ENCODE data around the gene PRSS56. TPM values are rescaled to one million over a fixed set of nuclear protein-coding genes. Genes with fewer than 3 reads are reported as not detected.

PRSS56 gene
- total and polyA plus RNA-seq, 8 donors, result 0.02 TPM; not detected in 7

DNA sequence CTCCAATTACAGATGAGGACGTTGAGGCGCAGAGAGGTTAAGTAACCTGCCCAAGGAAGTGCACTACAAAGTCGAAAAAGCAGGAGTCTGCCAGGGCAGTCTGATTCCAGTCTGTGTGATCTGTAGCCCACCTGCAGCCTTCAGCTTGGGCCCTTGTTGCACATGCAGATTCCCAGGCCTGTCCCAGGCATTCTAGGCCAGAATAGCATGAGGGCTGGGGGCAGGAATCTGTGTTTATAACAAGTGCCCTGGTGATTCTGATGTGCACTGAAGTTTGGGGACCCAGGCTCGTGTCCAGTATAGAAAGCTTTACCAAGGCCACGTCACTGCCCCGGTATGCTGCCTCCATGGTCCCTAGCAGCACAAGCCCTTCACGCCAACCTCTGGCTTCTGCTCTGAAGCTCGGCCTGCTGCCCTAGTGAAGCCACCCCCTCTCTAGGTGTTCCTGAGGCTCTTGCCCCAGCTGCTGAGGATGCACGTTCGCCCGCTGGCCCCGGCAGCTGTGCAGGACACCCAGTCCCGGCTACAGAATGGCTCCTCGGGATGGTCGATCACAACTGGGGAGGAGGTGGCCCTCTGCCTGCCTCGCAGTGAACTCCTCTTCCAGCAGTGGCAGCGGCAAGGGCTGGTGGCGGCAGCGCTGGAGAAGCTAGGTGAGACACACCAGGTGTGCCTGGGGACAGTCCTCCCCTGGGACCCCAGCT is 23.9 kb downstream of the PRSS56 start:
- WGBS, 2 donors, result 91 to 94% methylated on average over 19 of the region's 19 CpGs
- intact Hi-C loops (cut with DNase I), result no loop called here
- no peaks in the 10 kb centered on the region for H3K4me1 ChIP-seq
- H3K27me3 ChIP-seq, result no peaks in the 10 kb centered on the region
- ATAC-seq (no peak), FAIRE-seq (no peak), DNase-seq (peak in 1 of 6 donors; percentile 69)
- no peaks in the 10 kb centered on the region for H3K9me3 ChIP-seq
- no peak overlapping the region for H3K4me3 ChIP-seq
- H3K27ac ChIP-seq, result no peak overlapping the region
- no peaks in the 10 kb centered on the region for H3K36me3 ChIP-seq
- TF ChIP-seq, protein P1, sequence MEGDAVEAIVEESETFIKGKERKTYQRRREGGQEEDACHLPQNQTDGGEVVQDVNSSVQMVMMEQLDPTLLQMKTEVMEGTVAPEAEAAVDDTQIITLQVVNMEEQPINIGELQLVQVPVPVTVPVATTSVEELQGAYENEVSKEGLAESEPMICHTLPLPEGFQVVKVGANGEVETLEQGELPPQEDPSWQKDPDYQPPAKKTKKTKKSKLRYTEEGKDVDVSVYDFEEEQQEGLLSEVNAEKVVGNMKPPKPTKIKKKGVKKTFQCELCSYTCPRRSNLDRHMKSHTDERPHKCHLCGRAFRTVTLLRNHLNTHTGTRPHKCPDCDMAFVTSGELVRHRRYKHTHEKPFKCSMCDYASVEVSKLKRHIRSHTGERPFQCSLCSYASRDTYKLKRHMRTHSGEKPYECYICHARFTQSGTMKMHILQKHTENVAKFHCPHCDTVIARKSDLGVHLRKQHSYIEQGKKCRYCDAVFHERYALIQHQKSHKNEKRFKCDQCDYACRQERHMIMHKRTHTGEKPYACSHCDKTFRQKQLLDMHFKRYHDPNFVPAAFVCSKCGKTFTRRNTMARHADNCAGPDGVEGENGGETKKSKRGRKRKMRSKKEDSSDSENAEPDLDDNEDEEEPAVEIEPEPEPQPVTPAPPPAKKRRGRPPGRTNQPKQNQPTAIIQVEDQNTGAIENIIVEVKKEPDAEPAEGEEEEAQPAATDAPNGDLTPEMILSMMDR (IDR thresholded peaks at IDR 0.05), result no peak

DNA sequence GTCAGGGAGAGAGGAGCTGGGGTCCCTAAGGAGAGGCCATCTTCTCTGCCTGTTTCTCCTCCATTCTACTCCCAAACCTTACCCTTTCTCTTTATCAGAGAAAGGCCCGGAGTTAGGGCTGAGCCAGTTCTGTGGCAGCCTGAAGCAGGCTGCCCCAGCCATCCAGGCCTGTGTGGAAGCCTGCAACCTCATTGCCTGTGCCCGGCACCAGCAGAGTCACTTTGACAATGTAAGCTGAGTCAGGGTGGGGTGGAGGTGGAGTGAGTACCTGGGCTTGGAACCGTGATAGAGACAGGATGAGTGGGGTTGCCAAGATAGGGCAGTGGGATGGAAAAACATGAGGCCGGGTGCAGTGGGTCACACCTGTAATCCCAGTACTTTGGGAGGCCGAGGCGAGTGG is 24.5 kb downstream of the PRSS56 start:
- FAIRE-seq, result no peak
- WGBS, 2 donors, result 89 to 90% methylated on average over 6 of the region's 6 CpGs
- ATAC-seq, result no peak
- Histone ChIP-seq H3K27ac (no peak overlapping the region), H3K4me1 (peaks cover 0 to 4% (median 0%) of the 10 kb centered on the region in 3 donors), H3K27me3 (no peaks in the 10 kb centered on the region), H3K9me3 (no peaks in the 10 kb centered on the region), H3K36me3 (no peaks in the 10 kb centered on the region), H3K4me3 (no peak overlapping the region)
- peak in 1 of 6 donors; percentile 20 for DNase-seq
- TF ChIP-seq, protein P1 (IDR thresholded peaks at IDR 0.05), result no peak
- intact Hi-C loops (cut with DNase I), result no loop called here

DNA sequence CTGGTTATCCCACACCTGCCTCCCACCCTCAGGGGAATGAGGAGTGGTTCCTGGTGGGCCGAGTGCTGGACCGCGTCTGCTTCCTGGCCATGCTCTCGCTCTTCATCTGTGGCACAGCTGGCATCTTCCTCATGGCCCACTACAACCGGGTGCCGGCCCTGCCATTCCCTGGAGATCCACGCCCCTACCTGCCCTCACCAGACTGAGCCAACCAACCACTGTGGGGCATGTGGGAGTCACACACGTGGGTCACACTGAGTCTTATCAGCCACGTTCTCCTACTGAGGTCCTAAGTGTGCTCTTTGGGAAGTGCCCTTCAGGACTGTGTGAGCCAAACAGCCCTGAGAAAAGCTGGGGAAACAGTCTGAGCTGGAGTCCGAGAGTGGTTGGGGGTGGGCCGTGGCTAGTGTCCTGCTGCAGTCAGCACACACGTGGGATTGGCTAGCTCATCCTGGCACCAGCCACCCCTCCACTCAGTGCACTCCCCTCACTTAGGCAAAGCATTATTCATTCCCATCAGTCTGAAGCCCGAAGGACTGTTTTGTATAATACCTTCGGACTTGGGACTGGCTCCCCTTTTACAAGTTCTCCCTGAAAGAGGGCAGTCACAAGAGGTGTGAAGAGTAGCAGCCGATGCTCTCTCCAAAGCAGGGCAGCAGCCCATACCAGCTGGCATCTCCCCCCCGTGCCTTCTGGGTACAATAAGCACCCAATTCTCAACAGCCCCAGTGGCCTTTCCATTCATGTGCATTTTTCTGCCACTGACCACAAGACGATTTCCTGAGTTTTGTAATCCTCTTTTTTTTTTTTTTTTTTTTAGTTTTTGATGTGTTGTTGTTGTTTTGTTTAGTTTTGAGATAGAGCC is 25.6 kb downstream of the PRSS56 start:
- Histone ChIP-seq H3K36me3 (no peaks in the 10 kb centered on the region), H3K9me3 (no peaks in the 10 kb centered on the region), H3K4me3 (no peak overlapping the region), H3K27me3 (no peaks in the 10 kb centered on the region), H3K4me1 (peaks cover 0 to 5% (median 0%) of the 10 kb centered on the region in 3 donors), H3K27ac (no peak overlapping the region)
- FAIRE-seq (no peak), DNase-seq (peak in 1 of 6 donors; percentile 46), ATAC-seq (no peak)
- intact Hi-C loops (cut with DNase I), result no loop called here
- TF ChIP-seq, protein P1 (IDR thresholded peaks at IDR 0.05), result no peak
- WGBS, 2 donors, result 83 to 85% methylated on average over 16 to 17 of the region's 17 CpGs

DNA sequence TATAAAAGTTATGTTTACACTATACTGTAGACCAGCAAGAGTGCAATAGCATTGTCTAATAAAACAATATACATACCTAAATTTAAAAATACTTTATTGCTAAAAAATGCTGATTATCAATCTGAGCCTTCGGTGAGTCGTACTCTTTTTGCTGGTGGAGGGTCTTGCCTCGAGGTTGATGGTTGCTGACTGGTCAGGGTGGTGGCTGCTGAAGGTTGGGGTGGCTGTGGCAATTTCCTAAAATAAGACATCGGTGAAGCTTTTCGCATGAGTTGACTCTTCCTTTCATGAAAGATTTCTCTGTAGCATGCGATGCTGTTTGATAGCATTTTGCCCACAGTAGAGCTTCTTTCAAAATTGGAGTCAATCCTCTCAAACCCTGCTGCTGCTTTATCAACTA is 27.8 kb downstream of the PRSS56 start:
- 96 to 98% methylated on average over 6 of the region's 6 CpGs for WGBS, 2 donors
- Histone ChIP-seq H3K9me3 (no peaks in the 10 kb centered on the region), H3K36me3 (no peaks in the 10 kb centered on the region), H3K27ac (no peak overlapping the region), H3K27me3 (no peaks in the 10 kb centered on the region), H3K4me3 (no peak overlapping the region), H3K4me1 (peaks cover 0 to 15% (median 4%) of the 10 kb centered on the region in 3 donors)
- DNase-seq (no peak), ATAC-seq (no peak), FAIRE-seq (no peak)
- intact Hi-C loops (cut with DNase I), result no loop called here
- TF ChIP-seq, protein P1 (IDR thresholded peaks at IDR 0.05), result no peak
